GM19463 (cell line): Measurements from ENCODE around the gene CMIP.
A peak's percentile ranks its signal among the peaks of the same experiment; 100 is the strongest.
"Not testable (repeated sequence)": the region's sequence is repeated elsewhere in the genome, so short reads cannot be mapped to it uniquely, and the experiment has no call there.

Experiments used
- ATAC-seq: cut with Tn5 transposase; IDR thresholded peaks from one replicate; pipeline ENCODE4 v1.9.1; 2021; ENCODE audit warnings: mild to moderate bottlenecking, moderate library complexity; ENCODE audit not compliant: unreplicated experiment

CMIP gene

DNA sequence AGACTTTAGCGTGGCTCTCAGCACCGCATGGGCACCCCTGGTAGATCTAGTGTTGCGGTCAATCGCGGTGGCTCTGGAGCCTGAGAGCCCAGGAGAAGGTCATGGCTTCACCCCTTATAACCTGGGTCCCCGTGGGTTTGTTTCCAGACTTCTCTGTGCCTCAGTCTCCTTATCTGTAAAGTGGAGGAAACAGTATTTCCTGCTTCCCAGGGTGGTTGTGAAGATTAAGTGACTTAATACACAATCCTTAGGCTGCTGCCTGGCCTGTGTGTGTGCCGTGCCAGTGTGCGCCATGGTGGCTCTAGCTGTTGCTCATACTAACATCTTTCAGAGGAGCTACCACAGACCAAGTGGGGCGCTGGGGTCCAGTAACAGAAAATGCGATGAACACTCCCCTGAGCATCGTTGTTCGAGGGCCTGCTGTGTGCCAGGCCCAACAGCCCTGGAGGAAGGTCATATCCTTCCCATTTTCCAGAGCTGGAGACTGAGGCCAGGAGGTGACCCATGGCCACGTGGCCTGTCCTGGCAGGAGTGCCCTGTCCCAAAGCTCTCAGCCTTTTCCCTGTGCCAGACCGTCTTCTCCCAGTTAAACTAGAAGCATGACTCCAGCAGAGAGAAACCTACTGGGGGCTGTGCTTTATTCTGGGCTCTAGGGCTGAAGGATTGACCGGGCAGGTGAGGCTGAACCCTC, 70.1 kb downstream of the CMIP start:
- ATAC-seq = no peak

- no peak for ATAC-seq
Observed at GRCh38 chr16:81515281-81515680, 70.7 kb downstream of the CMIP start.

DNA sequence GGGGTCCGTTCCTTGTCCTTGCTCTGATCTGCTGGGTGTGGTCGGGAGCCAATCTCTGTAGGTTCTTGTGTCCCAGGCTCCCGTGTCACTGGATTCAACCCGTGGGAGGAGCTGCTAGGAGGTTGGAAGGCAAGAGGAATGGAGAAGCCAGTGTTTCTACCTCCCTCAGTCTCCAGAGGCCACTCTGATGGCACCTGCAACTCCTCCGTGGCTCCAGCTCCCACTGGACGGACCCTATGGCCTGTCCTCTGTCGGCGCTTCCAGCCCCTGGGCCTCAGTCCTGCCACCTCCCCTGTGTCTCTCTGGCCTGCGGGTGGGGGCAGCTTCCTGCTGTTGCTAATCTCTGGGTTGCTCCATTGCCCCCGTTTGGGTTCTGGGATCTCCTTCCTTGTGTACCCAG, 71.1 kb downstream of the CMIP start:
- ATAC-seq = no peak

DNA sequence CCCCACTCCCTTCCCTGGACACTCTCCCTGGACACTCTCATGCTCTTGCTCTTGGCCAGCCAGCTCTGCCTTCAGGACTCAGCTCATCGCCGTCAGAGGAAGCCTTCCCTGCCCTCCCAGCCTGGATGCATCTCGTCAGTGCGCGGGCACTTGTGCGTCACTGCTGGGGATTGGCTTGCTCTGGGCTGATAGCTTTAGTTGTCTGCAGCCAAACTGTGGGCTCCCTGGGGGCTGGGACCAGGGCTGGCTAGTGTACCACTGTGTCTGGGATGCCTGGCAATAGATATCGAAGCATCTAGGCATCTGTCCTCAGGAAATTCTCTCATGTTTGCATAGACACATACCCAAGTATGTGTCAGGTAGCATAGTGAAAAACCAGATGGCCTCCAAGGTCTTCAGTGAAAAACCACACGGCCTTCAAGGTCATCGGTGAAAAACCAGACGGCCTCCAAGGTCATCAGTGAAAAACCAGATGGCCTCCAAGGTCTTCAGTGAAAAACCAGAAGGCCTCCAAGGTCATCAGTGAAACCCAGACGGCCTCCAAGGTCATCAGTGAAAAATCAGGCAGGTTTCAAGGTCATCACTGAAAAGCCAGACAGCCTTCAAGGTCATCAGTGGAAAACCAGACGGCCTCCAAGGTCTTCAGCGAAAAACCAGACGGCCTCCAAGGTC, 72.0 kb downstream of the CMIP start:
- no peak for ATAC-seq

DNA sequence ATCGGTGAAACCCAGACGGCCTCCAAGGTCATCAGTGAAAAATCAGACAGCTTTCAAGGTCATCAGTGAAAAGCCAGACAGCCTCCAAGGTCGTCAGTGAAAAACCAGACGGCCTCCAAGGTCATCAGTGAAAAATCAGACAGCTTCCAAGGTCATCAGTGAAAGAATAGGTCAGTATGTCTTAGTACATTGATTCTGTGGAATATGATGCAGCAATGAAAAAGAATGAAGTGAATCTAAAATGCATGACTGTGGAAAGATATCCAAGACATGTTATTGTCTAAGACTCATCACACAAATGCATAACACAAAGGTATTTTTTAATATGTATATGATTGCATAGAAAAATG, 72.5 kb downstream of the CMIP start:
- no peak for ATAC-seq

- no peak for ATAC-seq
Observed at GRCh38 chr16:81517629-81518438, 73.2 kb downstream of the CMIP start.

GRCh38 chr16:81518439-81518757, 73.8 kb downstream of the CMIP start:
- ATAC-seq = no peak

GRCh38 chr16:81519301-81520150, 74.9 kb downstream of the CMIP start:
- ATAC-seq = peak; percentile 66

GRCh38 chr16:81520151-81520470, 75.5 kb downstream of the CMIP start:
- no peak for ATAC-seq

DNA sequence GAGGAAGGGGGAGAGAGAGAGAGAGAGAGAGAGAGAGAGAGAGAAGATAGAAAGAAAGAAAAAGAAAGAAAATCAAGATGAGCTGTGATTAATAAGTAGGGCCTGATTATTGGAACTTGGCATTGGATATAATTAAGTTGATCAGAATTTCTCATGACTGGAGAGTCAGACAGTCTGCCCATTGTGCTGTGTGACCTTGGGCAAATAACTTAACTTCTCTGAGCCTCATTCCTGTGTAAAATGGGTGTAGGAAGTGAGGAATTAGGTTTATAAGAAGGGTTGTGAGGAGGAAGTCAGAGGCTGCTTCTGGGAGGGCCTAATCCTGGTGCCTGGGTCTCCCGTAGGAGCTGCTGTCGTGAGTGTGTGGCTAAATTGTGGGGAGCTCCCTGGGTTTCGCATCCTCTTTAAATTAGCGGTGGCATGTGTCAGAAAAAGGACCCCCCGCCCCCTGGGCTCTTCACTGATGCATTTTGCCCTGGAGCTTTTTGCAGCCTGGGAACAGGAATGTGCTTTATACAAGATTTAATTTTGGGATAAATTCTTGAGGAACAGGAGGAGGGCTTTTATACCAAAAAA, 76.0 kb downstream of the CMIP start:
- no peak for ATAC-seq

DNA sequence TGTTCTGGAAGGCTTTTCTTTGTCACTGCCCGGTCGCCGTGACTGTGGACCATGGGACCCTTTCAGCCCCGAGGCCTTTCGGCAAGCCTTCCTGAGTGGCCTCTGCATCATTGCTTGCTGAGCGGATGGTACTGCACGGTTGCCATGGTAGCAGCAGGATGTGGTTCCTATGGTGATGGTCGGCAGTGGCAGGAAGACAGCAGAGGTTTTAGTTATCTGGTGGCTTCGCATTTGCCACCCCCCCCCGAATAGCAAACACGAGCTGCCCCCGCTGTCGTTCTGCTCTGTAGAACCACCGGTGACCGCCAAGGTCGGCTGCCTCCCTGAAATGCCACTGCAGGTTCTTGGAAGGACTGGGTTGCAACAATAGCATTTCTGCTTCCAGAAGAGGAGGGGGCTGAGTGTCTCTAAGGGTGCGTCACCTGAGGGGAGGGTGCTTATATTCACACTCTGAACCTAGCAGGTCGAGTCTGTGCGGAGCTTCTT, 76.6 kb downstream of the CMIP start:
- peak; percentile 50 for ATAC-seq

DNA sequence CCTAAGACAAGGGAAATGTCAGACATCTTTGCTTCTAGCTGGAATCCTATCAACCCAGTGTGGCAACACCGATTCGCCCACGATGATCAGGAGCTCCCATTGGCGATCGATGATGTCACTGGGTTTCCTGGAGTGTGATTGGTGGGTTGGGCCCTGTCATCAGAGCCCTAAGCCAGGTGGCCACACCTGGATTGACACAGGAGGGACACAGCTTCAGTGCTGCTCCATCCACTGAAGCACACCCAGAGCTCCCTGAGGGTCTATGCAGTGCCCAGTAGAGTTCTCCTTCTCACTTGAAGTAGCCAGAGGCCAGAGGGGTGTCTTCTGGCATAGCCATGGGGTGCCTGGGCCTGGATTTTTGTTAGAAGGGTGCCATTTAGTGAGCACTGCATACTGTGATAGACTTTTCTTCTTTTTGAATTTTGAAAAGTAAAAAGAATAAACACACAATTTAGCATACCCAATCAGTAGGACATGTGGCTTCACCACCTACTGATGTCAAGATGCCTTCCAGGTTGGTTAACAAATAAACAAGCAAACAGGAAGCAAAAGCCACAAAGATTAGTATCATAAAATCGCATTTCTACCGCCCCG, 77.6 kb downstream of the CMIP start:
- no peak for ATAC-seq

GRCh38 chr16:81522851-81523250, 78.2 kb downstream of the CMIP start:
- not testable (repeated sequence) for ATAC-seq

DNA sequence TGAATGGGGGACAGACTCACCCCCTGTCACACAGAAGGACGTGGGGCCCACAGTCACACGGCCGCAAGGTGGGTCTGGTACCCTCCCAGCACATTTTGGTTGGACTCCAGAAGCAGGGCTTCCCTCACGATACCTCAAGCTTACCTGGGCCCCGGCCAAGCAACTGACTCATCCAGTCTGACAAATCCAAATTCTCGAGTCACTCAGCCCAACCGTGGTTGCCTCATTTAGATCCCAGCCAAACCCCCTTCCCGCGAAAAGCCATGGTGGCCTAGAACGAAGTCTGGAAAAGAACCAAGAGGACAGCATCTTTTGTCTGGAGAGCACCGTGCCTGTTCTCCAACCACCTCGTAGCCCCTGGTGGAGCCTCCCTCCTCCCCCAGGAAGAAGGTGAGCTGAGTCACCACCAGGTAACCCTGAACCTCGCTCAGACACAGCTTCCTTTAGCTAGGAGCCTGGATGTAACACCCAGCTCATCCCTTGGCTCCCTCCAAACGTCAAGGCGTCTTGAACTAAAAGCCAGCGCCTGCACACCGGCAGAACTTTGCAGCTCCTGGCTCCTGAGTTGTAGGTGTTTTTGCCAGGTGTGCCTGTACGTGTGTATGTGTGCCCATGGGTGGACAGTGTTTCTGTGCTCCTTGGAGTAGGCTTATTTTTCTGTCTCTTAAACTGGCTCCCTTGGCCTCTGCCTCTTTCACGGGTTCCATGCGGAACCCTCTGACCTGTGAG, 78.9 kb downstream of the CMIP start:
- ATAC-seq = no peak

GRCh38 chr16:81524382-81524781, 79.8 kb downstream of the CMIP start:
- ATAC-seq = no peak

DNA sequence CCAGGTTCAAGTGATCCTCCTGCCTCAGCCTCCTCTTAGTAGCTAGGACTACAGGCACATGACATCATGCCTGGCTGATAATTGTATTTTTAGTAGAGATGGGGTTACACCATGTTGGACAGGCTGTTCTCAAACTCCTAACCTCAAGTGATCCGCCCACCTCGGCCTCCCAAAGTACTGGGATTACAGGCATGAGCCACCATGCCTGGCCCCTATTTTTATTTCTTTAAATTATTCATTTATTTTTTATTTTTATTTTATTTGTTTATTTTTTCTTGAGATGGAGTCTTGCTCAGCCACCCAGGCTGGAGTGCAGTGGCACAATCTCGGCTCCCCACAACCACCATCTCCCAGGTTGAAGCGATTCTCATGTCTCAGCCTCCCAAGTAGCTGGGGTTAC, 80.3 kb downstream of the CMIP start:
- ATAC-seq = not testable (repeated sequence)

DNA sequence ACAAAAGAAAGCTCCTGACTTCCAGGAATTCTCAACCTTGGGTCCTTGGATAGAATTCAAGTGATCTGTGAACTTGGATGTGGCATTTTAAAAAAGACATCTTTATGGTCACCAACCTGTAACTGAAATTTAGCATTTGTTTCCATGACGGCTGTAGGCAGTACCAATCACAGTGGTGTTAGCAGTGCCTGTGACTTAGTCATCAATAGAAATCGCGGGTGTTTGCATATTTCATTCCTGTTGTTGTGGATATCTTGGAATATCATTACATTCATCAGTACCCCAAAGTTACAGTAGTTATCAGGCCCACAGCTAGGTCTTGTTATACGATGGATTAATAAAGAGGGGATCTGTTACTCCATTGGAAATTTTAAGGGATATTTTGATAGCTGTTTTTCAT, 81.6 kb downstream of the CMIP start:
- ATAC-seq = no peak

DNA sequence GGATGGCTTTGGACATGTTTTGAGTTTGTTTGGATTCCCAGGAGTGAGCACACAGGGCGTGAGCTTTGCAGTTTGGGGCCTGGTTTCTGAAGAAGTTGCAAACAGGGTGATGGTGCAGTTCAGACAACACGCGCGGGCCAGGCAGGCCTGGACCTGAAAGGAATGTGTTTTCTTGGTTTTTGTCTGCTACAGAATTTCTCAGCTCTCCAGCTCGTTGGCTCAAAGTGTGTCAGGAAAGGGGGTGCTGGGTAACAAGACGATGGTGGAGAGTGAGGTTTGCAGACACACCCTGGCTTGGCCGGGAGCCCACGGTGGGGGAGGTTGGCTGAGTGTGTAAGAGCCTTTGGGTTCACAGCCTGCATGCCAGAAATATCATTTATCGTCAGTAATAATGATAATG, 82.3 kb downstream of the CMIP start:
- no peak for ATAC-seq

DNA sequence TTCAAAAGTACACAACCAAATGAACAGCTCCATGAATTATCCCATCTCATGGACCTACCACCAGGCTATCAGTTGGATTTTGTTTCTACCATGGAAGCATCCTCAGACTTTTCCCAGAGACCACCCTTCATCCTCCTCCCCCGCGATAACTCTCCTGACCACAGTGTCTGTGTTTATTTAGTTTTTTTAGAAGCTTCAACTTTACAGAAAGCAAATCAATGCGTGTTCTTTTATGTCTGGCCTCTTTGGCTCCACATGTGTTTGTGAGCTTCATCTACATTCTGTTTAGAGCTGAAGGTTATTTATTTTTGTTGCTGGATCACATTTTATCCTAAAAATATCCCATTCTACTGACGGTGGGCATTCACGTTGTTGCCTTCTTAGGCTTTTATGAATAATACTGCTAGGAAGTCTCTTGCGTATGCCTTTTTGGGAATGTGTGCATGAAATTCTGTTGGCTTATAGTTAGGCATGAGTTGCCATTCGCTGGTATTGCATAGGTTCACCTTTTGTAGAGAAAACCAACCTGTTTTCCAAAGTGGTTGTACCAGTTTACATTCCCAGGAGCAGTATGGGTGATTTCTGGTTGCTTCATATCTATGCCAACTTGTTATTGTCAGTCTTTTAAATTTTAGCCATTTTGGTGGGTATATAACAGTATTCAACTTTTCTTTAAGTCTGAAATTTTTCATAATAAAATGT, 83.0 kb downstream of the CMIP start:
- ATAC-seq = no peak
